Sigmoid colon (tissue), 7 donors: ENCODE results near the gene CD44. TPM values are rescaled to one million over a fixed set of nuclear protein-coding genes. Genes with fewer than 3 reads are reported as not detected.
A peak's percentile ranks its signal among the peaks of the same experiment; 100 is the strongest.

Experiments used
- DNase-seq: peaks from one replicate; pipeline ENCODE4 v3.0.0-alpha.2; 2019
- H3K27ac ChIP-seq, 4 donors: fragments of 200-600 bp; sonication (generic); one replicate each; pipeline ENCODE4 v1.5.1; 2016 to 2019; ENCODE audit warnings: mild to moderate bottlenecking in 1 of 4
- H3K27me3 ChIP-seq, 3 donors: fragments of 200-600 bp; sonication (generic); one replicate each; pipeline ENCODE4 v1.5.1; 2019; ENCODE audit warnings: mild to moderate bottlenecking in 1 of 3
- H3K36me3 ChIP-seq, 4 donors: fragments of 200-600 bp; sonication (generic); one replicate each; pipeline ENCODE4 v1.5.1; 2016 to 2019
- H3K4me1 ChIP-seq, 4 donors: fragments of 200-600 bp; sonication (generic); one replicate each; pipeline ENCODE4 v1.5.1; 2017 to 2019
- H3K4me3 ChIP-seq, 4 donors: fragments of 200-600 bp; sonication (generic); one replicate each; pipeline ENCODE4 v1.5.1; 2017 to 2019; ENCODE audit warnings: mild to moderate bottlenecking in 2 of 4, moderate library complexity in 1 of 4
- H3K9me3 ChIP-seq, 4 donors: fragments of 200-600 bp in 3 of 4; sonication (generic) in 3 of 4; one replicate each; pipeline versions ENCODE4 v1.5.1 to v1.6.1; 2013 to 2019
- EP300 ChIP-seq, 4 donors: sonication (generic); formaldehyde crosslinking; IDR thresholded peaks; one replicate each; pipeline ENCODE4 v1.6.1; 2017; ENCODE audit warnings: antibody characterized with exemption in 4 of 4
- POLR2A ChIP-seq, 2 donors: fragments of 450-650 bp; IDR thresholded peaks; one replicate each; pipeline ENCODE4 v1.6.1; 2016; ENCODE audit warnings: antibody characterized with exemption in 2 of 2, mild to moderate bottlenecking in 2 of 2, moderate library complexity in 2 of 2
- POLR2AphosphoS5 ChIP-seq, 4 donors: sonication (generic); formaldehyde crosslinking; IDR thresholded peaks; one replicate each; pipeline ENCODE4 v1.6.1; 2017; ENCODE audit warnings: antibody characterized with exemption in 4 of 4
- WGBS, 2 donors: extraction: QIAGEN DNeasy Blood & Tissue Kit; methylation state at CpG; one replicate each; pipeline ENCODE4 v1.1.7; 2013; 5-methylcytosine and 5-hydroxymethylcytosine counted together
- intact Hi-C: fragments of 100-400 bp; cut with DNase I; formaldehyde crosslinking; loops from one replicate; pipeline ENCODE4 v1.15.1; 2023
- polyA plus RNA-seq, 3 donors: library from polyadenylated mRNA; stranded (reverse); fragments of 200-250 nt; gene quantifications; one replicate each; pipeline ENCODE4 v1.2.3, GENCODE V29; 2013
- total RNA-seq, 4 donors: library from RNA; depleted of rRNA; stranded (reverse); fragments of >200 nt; gene quantifications; one replicate each; pipeline ENCODE4 v1.1.0, GENCODE V29; 2016
- TF ChIP-seq, protein P1 (sequence below), 4 experiments: fragments of 450-650 bp in 3 of 4; fragments of 200-600 bp in 1 of 4; IDR thresholded peaks; one replicate each; pipeline ENCODE4 v1.5.1; 2016 to 2019; ENCODE audit warnings: antibody characterized with exemption in 4 of 4, mild to moderate bottlenecking in 3 of 4, moderate library complexity in 2 of 4
- donor health status: healthy with polysubstance abuse.
- donor health status: Bipolar disorder and iron deficiency.
- donor health status: healthy.

Gene CD44
- total and polyA plus RNA-seq, 7 donors = 28.4 to 228 (median 76.4) TPM

DNA sequence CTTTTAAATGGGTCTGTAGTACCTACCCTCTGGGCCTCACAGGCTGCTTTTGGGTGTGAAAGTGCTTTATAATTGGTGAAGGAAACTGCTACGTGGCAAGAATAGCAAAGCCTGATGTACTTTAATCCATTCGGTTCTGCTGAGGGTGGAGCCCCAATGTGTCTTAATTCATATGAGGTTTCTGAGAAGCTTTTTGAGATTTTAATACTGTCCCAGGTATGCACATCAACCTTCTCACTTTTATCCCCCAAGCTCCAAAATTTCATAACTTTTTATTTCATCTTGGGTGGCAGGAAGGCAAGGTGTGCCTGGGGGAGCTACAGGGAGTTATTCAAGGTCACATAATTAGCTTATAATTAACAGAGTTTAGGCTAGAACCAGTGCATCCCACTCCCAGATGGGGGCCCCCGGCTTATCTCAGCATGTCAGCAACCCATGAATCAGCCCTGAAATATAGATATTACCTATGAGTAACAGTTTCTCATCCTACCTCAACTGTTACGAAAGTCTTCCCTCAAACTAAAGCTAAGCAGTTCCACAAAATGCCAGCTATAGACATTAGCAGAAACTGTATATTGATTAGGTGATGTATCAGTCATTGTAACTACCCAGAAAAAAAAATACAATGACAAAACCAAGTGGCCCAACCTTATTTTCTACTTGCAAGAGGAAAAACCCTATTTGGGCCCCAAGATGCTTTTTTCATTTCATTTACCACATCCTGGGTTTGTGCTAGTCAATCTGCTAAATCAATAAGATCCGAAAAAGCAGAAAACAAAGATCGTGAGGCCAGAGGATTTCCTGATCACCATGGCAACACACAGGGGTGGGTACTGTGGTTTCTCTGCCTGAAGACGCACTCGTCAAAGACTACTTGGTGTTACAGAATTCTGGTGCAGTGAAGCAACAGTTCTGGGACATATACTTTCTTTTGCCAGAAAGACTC lies 26.7 kb downstream of the CD44 start:
- H3K27me3 ChIP-seq = no peaks in the 10 kb centered on the region
- peak overlapping the region; percentile 50 to 82 (median 72) for H3K27ac ChIP-seq
- H3K4me3 ChIP-seq = no peak overlapping the region
- no peak for DNase-seq
- peaks cover 0 to 96% (median 84%) of the 10 kb centered on the region in 4 donors for H3K4me1 ChIP-seq
- no peaks in the 10 kb centered on the region for H3K36me3 ChIP-seq
- intact Hi-C loops = loop anchor here (2.0 kb wide), 1 partner anchor 15 kb away; no protein-coding TSS in a partner anchor
- H3K9me3 ChIP-seq = no peaks in the 10 kb centered on the region
- 40 to 74% methylated on average over 8 of the region's 8 CpGs for WGBS, 2 donors
- TF ChIP-seq POLR2A (IDR thresholded peaks at IDR 0.05) = no peak
- TF ChIP-seq, protein P1, sequence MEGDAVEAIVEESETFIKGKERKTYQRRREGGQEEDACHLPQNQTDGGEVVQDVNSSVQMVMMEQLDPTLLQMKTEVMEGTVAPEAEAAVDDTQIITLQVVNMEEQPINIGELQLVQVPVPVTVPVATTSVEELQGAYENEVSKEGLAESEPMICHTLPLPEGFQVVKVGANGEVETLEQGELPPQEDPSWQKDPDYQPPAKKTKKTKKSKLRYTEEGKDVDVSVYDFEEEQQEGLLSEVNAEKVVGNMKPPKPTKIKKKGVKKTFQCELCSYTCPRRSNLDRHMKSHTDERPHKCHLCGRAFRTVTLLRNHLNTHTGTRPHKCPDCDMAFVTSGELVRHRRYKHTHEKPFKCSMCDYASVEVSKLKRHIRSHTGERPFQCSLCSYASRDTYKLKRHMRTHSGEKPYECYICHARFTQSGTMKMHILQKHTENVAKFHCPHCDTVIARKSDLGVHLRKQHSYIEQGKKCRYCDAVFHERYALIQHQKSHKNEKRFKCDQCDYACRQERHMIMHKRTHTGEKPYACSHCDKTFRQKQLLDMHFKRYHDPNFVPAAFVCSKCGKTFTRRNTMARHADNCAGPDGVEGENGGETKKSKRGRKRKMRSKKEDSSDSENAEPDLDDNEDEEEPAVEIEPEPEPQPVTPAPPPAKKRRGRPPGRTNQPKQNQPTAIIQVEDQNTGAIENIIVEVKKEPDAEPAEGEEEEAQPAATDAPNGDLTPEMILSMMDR (IDR thresholded peaks at IDR 0.05) = no peak
- no peak for TF ChIP-seq EP300 (IDR thresholded peaks at IDR 0.05)
- no peak for TF ChIP-seq POLR2AphosphoS5 (IDR thresholded peaks at IDR 0.05)

DNA sequence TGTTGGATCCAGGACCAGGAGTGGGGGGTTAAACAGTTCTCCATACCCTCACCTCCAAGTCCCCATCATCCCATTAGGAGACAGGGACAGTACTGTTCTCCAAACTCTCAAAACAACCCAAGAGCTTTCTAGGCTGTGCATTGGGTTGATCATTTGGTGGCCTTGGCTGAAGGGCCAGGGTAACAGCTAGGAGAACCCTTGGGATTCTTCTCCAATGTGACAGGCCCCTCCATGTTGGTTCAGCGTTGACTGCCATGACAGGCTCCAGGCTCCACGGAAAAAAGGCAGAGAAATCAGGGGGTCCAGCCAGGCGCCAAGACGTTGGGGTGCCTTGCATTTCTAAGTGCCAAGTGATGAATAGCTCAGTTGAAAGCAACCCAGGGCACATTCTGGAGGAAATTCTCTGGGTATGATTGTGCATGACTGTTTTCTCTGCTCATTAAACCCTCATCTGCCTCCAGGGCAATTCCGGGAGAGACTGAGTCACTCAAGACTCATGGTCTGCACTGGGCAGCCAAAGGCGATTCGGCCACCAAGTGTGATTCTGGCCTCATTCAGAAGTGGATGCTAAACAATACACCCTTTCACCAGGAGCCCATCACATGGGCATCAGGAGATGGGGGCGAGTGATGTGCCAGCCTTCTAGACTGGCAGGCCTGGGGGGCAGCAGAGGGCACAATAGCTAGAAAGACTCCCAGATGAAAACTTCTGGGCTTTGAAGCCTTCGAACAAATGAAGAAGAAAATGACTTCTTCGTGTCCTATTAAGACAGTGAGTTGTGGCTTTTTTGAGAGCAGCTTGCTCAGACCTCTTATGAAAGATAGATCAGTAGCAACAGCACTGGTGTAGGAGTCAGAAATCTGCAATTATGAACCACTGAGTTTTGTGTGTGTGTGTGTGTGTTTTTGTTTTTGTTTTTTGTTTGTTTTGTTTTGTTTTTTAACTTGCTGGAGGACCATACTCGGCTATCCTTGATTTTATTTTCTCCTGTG lies 27.7 kb downstream of the CD44 start:
- H3K4me1 ChIP-seq = peaks cover 0 to 96% (median 85%) of the 10 kb centered on the region in 4 donors
- no peaks in the 10 kb centered on the region for H3K27me3 ChIP-seq
- no peaks in the 10 kb centered on the region for H3K9me3 ChIP-seq
- peak overlapping the region; percentile 50 to 82 (median 72) for H3K27ac ChIP-seq
- peak; percentile 80 for DNase-seq
- 64 to 82% methylated on average over 11 of the region's 11 CpGs for WGBS, 2 donors
- no peak overlapping the region for H3K4me3 ChIP-seq
- no peaks in the 10 kb centered on the region for H3K36me3 ChIP-seq
- intact Hi-C loops = loop anchor here (2.0 kb wide), 1 partner anchor 16 kb away; no protein-coding TSS in a partner anchor
- TF ChIP-seq POLR2A (IDR thresholded peaks at IDR 0.05) (no peak), EP300 (IDR thresholded peaks at IDR 0.05) (no peak), POLR2AphosphoS5 (IDR thresholded peaks at IDR 0.05) (peak in 3 of 4 donors; percentile 20 to 47 (median 32))
- TF ChIP-seq, protein P1 (IDR thresholded peaks at IDR 0.05) = no peak

DNA sequence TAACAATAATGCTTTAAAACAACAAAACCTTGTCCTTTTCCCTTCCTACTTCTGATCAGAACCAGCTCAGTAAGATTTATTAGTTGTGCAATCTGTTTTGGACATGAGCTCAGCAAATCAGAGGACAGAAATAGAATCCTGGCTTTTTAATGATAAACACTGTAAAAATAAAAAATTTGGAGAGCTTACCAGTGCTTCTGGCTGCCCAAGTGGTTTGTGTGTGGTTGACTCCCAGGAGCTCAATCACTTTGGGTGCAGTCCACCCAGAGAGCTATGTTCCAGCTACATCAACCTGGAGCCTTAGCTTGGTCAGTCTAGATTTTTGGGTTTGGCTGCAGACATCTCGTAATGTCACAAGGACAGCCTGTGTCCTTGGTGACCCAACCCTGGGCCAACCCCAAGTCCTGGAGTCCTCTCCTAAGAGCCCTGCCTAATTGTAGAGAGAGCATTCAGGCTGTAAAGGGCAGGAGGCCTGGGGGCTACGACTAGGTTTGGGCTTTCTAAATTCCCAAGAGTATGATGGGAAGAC lies 28.5 kb downstream of the CD44 start:
- Histone ChIP-seq H3K9me3 (no peaks in the 10 kb centered on the region), H3K36me3 (no peaks in the 10 kb centered on the region), H3K4me3 (no peak overlapping the region), H3K4me1 (peaks cover 0 to 88% (median 79%) of the 10 kb centered on the region in 4 donors), H3K27me3 (no peaks in the 10 kb centered on the region), H3K27ac (peak overlapping the region; percentile 50 to 82 (median 72))
- TF ChIP-seq EP300 (IDR thresholded peaks at IDR 0.05) (peak; percentile 21 to 61 (median 41)), POLR2AphosphoS5 (IDR thresholded peaks at IDR 0.05) (peak; percentile 63 to 78 (median 68)), POLR2A (IDR thresholded peaks at IDR 0.05) (no peak)
- TF ChIP-seq, protein P1 (IDR thresholded peaks at IDR 0.05) = no peak
- DNase-seq = peak; percentile 75
- intact Hi-C loops = loop anchor here (2.0 kb wide), 1 partner anchor 17 kb away; no protein-coding TSS in a partner anchor
- WGBS, 2 donors = 68 to 81% methylated on average over 2 of the region's 2 CpGs

DNA sequence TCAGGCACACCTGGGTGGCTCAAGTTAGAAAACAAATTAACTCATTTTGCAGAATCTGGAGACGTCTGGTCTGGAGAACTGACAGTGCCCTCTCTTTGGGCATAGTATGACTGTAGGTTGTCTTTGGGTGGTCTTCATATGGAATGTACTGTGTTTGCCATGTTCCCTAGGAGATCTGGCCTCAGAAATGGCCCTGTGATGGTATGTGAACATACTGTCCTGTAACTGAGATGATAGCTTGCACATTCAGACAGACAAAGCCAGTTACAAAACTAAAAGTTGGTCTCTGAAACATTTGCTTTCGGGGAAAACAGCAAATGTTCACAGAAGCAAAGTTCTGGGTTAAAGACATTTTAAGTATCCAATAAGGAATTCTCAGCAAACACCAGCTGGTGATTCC lies 29.7 kb downstream of the CD44 start:
- Histone ChIP-seq H3K36me3 (no peaks in the 10 kb centered on the region), H3K9me3 (no peaks in the 10 kb centered on the region), H3K4me1 (peaks cover 0 to 89% (median 79%) of the 10 kb centered on the region in 4 donors), H3K4me3 (no peak overlapping the region), H3K27ac (peak overlapping the region in 3 of 4 donors; percentile 67 to 82 (median 77)), H3K27me3 (no peaks in the 10 kb centered on the region)
- TF ChIP-seq POLR2A (IDR thresholded peaks at IDR 0.05) = no peak
- TF ChIP-seq EP300 (IDR thresholded peaks at IDR 0.05) = peak in 1 of 4 donors; percentile 23
- intact Hi-C loops = no loop called here
- 85 to 87% methylated on average over 2 of the region's 2 CpGs for WGBS, 2 donors
- no peak for DNase-seq
